GM23338 (cell line): ENCODE results near the gene TDRD7. TPM values are rescaled to one million over a fixed set of nuclear protein-coding genes. Genes with fewer than 3 reads are reported as not detected.

Source experiments
- ATAC-seq: fragments of 200-7000 bp; cut with Tn5 transposase; 3 replicates; pipeline ENCODE4 v1.9.1; 2020
- DNase-seq: peaks from one replicate; pipeline ENCODE4 v3.0.0-alpha.2; 2015; ENCODE audit warnings: low spot score
- H2AFZ ChIP-seq: fragments of 200-600 bp; sonication (generic); 2 replicates; pipeline ENCODE4 v1.8.0; 2016; ENCODE audit warnings: antibody characterized with exemption, mild to moderate bottlenecking, moderate library complexity
- H3F3A ChIP-seq: fragments of 200-600 bp; sonication (generic); replicated peaks from 2 replicates; pipeline ENCODE4 v1.8.0; 2017; ENCODE audit warnings: antibody characterized with exemption, mixed run types, low read depth
- H3K27ac ChIP-seq: fragments of 200-600 bp; sonication (generic); 2 replicates; pipeline ENCODE4 v1.6.1; 2016; ENCODE audit warnings: low read depth
- H3K27me3 ChIP-seq: fragments of 200-600 bp; sonication (generic); 2 replicates; pipeline ENCODE4 v1.8.0; 2016; ENCODE audit warnings: mild to moderate bottlenecking, mixed run types, moderate library complexity; ENCODE audit not compliant: insufficient read depth
- H3K36me3 ChIP-seq: fragments of 200-600 bp; sonication (generic); 2 replicates; pipeline ENCODE4 v1.8.0; 2016; ENCODE audit warnings: mild to moderate bottlenecking; ENCODE audit not compliant: insufficient read depth
- H3K4me1 ChIP-seq: fragments of 200-600 bp; sonication (generic); 2 replicates; pipeline ENCODE4 v1.8.0; 2016; ENCODE audit warnings: mild to moderate bottlenecking, moderate library complexity; ENCODE audit not compliant: insufficient read depth
- H3K4me2 ChIP-seq: fragments of 200-600 bp; sonication (generic); 2 replicates; pipeline ENCODE4 v1.7.1; 2017; ENCODE audit warnings: mixed run types
- H3K4me3 ChIP-seq: fragments of 200-600 bp; sonication (generic); 2 replicates; pipeline ENCODE4 v1.6.1; 2016; ENCODE audit warnings: mixed run types
- H3K79me2 ChIP-seq: fragments of 200-600 bp; sonication (generic); replicated peaks from 2 replicates; pipeline ENCODE4 v1.8.0; 2017; ENCODE audit warnings: mild to moderate bottlenecking; ENCODE audit not compliant: insufficient read depth
- H3K9me2 ChIP-seq: fragments of 200-600 bp; sonication (generic); 2 replicates; pipeline ENCODE4 v1.8.0; 2017; ENCODE audit not compliant: insufficient read depth
- H4K20me1 ChIP-seq: fragments of 200-600 bp; sonication (generic); replicated peaks from 2 replicates; pipeline ENCODE4 v1.8.0; 2017; ENCODE audit warnings: mild to moderate bottlenecking; ENCODE audit not compliant: insufficient read depth
- H3K27ac Mint-ChIP-seq: 2 replicates; pipeline ENCODE4 v1.8.0; 2020; ENCODE audit warnings: inconsistent platforms, mild to moderate bottlenecking, moderate library complexity, mixed read lengths
- H3K27me3 Mint-ChIP-seq: 3 replicates; pipeline ENCODE4 v1.8.0; 2022; ENCODE audit warnings: low read depth, mild to moderate bottlenecking, moderate library complexity, mixed read lengths, inconsistent platforms; ENCODE audit not compliant: insufficient read depth, poor library complexity
- H3K36me3 Mint-ChIP-seq: 3 replicates; pipeline ENCODE4 v1.8.0; 2021; ENCODE audit warnings: low read depth, mild to moderate bottlenecking, inconsistent platforms, moderate library complexity, mixed read lengths
- H3K4me1 Mint-ChIP-seq: 3 replicates; pipeline ENCODE4 v1.8.0; 2020; ENCODE audit warnings: mild to moderate bottlenecking, inconsistent platforms, mixed read lengths
- H3K4me3 Mint-ChIP-seq: 3 replicates; pipeline ENCODE4 v1.8.0; 2021; ENCODE audit warnings: moderate library complexity, mild to moderate bottlenecking, inconsistent platforms, mixed read lengths
- H3K9me3 Mint-ChIP-seq: 3 replicates; pipeline ENCODE4 v1.8.0; 2020; ENCODE audit warnings: moderate library complexity, mild to moderate bottlenecking, inconsistent platforms, mixed read lengths
- CREB1 ChIP-seq: fragments of 250-450 bp; sonication (Bioruptor Pico); IDR thresholded peaks from 2 replicates; pipeline ENCODE4 v1.5.0; 2020; ENCODE audit warnings: low read depth, mild to moderate bottlenecking, moderate library complexity
- NANOG ChIP-seq: IDR thresholded peaks from 2 replicates; pipeline ENCODE4 v1.6.1; 2016; ENCODE audit warnings: antibody characterized with exemption, borderline replicate concordance
- ZNF331 ChIP-seq: fragments of 250-450 bp; sonication (Bioruptor Pico); IDR thresholded peaks from 2 replicates; pipeline ENCODE4 v1.5.0; 2020; ENCODE audit warnings: low read depth, mild to moderate bottlenecking, moderate library complexity
- microRNA-seq: library from miRNA; unstranded; fragments of <30 nt; microRNA quantifications from one replicate; pipeline ENCODE4, GENCODE V29; 2017
- polyA plus RNA-seq: library from polyadenylated mRNA; unstranded; fragments of >200 nt; fragmentation: Nextera tagmentation; extraction: Ambion mirVana; gene quantifications from 2 replicates; pipeline ENCODE4 v1.2.1, GENCODE V29; 2016
- small RNA-seq: library from RNA; depleted of rRNA; stranded (forward); fragments of <200 nt; gene quantifications from one replicate; pipeline ENCODE3, GENCODE V24; 2014; ENCODE audit warnings: low replicate concordance
- total RNA-seq: library from RNA; depleted of rRNA; stranded (reverse); fragments of >200 nt; shearing (Covaris generic); gene quantifications from 2 replicates; pipeline ENCODE4 v1.2.3, GENCODE V29; 2014; rRNA removed
- TF ChIP-seq, protein P1 (sequence below): fragments of 250-450 bp; sonication (Bioruptor Pico); IDR thresholded peaks from 2 replicates; pipeline ENCODE4 v1.5.0; 2020; ENCODE audit warnings: mild to moderate bottlenecking, moderate library complexity

TDRD7 gene
- total and polyA plus RNA-seq, 2 experiments from 2014 or later: 1.7 to 3.1 TPM

- no peak; the same call in 2 of the 3 replicates for ATAC-seq
- Histone ChIP-seq H3K4me3 (no peak overlapping the region), H3K4me1 (no peaks in the 10 kb centered on the region), H3K36me3 (no peaks in the 10 kb centered on the region), H2AFZ (no peak overlapping the region), H3K4me2 (no peak overlapping the region), H3F3A (no peaks in the 10 kb centered on the region), H3K79me2 (no peaks in the 10 kb centered on the region), H3K27me3 (no peaks in the 10 kb centered on the region), H4K20me1 (no peaks in the 10 kb centered on the region), H3K27ac (no peak overlapping the region), H3K9me2 (no peaks in the 10 kb centered on the region)
- DNase-seq: no peak
- H3K36me3 Mint-ChIP-seq: no peaks in the 10 kb centered on the region
- TF ChIP-seq NANOG: no peak
- TF ChIP-seq ZNF331 (CRISPR knock-in tag): no peak
- H3K27ac Mint-ChIP-seq: peak overlapping the region; percentile 34; the same call in 1 of the 2 replicates
- H3K9me3 Mint-ChIP-seq: no peaks in the 10 kb centered on the region
- no peak overlapping the region for H3K4me3 Mint-ChIP-seq
- H3K27me3 Mint-ChIP-seq: peaks cover 5% of the 10 kb centered on the region
- H3K4me1 Mint-ChIP-seq: peaks cover 9% of the 10 kb centered on the region
Observed at GRCh38 chr9:97543561-97543960, 131.7 kb downstream of the TDRD7 start.

GRCh38 chr9:97545486-97545885, 133.6 kb downstream of the TDRD7 start:
- Mint-ChIP-seq H3K27me3 (peaks cover 7% of the 10 kb centered on the region), H3K9me3 (no peaks in the 10 kb centered on the region), H3K4me1 (peaks cover 9% of the 10 kb centered on the region), H3K27ac (no peak overlapping the region), H3K4me3 (no peak overlapping the region), H3K36me3 (no peaks in the 10 kb centered on the region)
- Histone ChIP-seq H2AFZ (no peak overlapping the region), H3K9me2 (no peaks in the 10 kb centered on the region), H3K4me2 (no peak overlapping the region), H3K4me1 (no peaks in the 10 kb centered on the region), H3F3A (no peaks in the 10 kb centered on the region), H4K20me1 (no peaks in the 10 kb centered on the region), H3K4me3 (no peak overlapping the region), H3K79me2 (no peaks in the 10 kb centered on the region), H3K27me3 (no peaks in the 10 kb centered on the region), H3K36me3 (no peaks in the 10 kb centered on the region), H3K27ac (no peak overlapping the region)
- TF ChIP-seq CREB1 (CRISPR knock-in tag): no peak
- TF ChIP-seq, protein P1, sequence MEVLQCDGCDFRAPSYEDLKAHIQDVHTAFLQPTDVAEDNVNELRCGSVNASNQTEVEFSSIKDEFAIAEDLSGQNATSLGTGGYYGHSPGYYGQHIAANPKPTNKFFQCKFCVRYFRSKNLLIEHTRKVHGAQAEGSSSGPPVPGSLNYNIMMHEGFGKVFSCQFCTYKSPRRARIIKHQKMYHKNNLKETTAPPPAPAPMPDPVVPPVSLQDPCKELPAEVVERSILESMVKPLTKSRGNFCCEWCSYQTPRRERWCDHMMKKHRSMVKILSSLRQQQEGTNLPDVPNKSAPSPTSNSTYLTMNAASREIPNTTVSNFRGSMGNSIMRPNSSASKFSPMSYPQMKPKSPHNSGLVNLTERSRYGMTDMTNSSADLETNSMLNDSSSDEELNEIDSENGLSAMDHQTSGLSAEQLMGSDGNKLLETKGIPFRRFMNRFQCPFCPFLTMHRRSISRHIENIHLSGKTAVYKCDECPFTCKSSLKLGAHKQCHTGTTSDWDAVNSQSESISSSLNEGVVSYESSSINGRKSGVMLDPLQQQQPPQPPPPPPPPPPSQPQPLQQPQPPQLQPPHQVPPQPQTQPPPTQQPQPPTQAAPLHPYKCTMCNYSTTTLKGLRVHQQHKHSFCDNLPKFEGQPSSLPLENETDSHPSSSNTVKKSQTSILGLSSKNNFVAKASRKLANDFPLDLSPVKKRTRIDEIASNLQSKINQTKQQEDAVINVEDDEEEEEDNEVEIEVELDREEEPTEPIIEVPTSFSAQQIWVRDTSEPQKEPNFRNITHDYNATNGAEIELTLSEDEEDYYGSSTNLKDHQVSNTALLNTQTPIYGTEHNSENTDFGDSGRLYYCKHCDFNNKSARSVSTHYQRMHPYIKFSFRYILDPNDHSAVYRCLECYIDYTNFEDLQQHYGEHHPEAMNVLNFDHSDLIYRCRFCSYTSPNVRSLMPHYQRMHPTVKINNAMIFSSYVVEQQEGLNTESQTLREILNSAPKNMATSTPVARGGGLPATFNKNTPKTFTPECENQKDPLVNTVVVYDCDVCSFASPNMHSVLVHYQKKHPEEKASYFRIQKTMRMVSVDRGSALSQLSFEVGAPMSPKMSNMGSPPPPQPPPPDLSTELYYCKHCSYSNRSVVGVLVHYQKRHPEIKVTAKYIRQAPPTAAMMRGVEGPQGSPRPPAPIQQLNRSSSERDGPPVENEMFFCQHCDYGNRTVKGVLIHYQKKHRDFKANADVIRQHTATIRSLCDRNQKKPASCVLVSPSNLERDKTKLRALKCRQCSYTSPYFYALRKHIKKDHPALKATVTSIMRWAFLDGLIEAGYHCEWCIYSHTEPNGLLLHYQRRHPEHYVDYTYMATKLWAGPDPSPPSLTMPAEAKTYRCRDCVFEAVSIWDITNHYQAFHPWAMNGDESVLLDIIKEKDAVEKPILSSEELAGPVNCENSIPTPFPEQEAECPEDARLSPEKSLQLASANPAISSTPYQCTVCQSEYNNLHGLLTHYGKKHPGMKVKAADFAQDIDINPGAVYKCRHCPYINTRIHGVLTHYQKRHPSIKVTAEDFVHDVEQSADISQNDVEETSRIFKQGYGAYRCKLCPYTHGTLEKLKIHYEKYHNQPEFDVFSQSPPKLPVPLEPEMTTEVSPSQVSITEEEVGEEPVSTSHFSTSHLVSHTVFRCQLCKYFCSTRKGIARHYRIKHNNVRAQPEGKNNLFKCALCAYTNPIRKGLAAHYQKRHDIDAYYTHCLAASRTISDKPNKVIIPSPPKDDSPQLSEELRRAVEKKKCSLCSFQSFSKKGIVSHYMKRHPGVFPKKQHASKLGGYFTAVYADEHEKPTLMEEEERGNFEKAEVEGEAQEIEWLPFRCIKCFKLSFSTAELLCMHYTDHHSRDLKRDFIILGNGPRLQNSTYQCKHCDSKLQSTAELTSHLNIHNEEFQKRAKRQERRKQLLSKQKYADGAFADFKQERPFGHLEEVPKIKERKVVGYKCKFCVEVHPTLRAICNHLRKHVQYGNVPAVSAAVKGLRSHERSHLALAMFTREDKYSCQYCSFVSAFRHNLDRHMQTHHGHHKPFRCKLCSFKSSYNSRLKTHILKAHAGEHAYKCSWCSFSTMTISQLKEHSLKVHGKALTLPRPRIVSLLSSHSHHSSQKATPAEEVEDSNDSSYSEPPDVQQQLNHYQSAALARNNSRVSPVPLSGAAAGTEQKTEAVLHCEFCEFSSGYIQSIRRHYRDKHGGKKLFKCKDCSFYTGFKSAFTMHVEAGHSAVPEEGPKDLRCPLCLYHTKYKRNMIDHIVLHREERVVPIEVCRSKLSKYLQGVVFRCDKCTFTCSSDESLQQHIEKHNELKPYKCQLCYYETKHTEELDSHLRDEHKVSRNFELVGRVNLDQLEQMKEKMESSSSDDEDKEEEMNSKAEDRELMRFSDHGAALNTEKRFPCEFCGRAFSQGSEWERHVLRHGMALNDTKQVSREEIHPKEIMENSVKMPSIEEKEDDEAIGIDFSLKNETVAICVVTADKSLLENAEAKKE (CRISPR knock-in tag): no peak
- DNase-seq (no peak), ATAC-seq (no peak)

Small RNAs within 50 kb of the gene (microRNA-seq; reads per million reads assigned to microRNA genes)
- not detected for gene MIR1302-8

Small RNAs within 50 kb of the gene (small RNA-seq; reads per million reads assigned to genes)
- not detected for gene MIR1302-8

Other genes starting within 250 kb of the TDRD7 start
- 3.2 and 7.1 TPM in 2 replicates for gene CCDC180, start 104.4 kb upstream of the TDRD7 start, total RNA-seq
- 1.7 and 3.9 TPM in 2 replicates for gene CCDC180, start 104.4 kb upstream of the TDRD7 start, polyA plus RNA-seq
- 0.43 and 0.69 TPM in 2 replicates for gene TMOD1, start 89.6 kb downstream of the TDRD7 start, total RNA-seq
- gene TMOD1, start 89.6 kb downstream of the TDRD7 start, polyA plus RNA-seq: 4.1 and 4.5 TPM in 2 replicates
- 20.2 and 21.8 TPM in 2 replicates for gene TSTD2, start 221.3 kb downstream of the TDRD7 start, total RNA-seq
- 8.5 and 10.2 TPM in 2 replicates for gene TSTD2, start 221.3 kb downstream of the TDRD7 start, polyA plus RNA-seq
- gene NCBP1, start 221.7 kb downstream of the TDRD7 start, total RNA-seq: 60.2 and 63.4 TPM in 2 replicates
- gene NCBP1, start 221.7 kb downstream of the TDRD7 start, polyA plus RNA-seq: 43.9 and 52.9 TPM in 2 replicates